Measurements from ENCODE around the gene PLEKHH1.

PLEKHH1 gene

GRCh38 chr14:67523764-67524633 is 9.1 kb upstream of the PLEKHH1 start:
- no peak overlapping the region for H3K4me3 ChIP-seq
- no peak for TF ChIP-seq CTCF (IDR thresholded peaks at IDR 0.05)
- no peak overlapping the region for H3K27ac ChIP-seq
- DNase-seq (ENCODE audit: low spot score), result no peak

- Histone ChIP-seq H3K4me3 (no peak overlapping the region), H3K27ac (no peak overlapping the region)
- DNase-seq (ENCODE audit: low spot score), result no peak
- no peak for TF ChIP-seq CTCF (IDR thresholded peaks at IDR 0.05)
Measured at GRCh38 chr14:67524634-67524963, 8.5 kb upstream of the PLEKHH1 start.

GRCh38 chr14:67525389-67525788 is 7.7 kb upstream of the PLEKHH1 start:
- no peak for TF ChIP-seq CTCF (IDR thresholded peaks at IDR 0.05)
- no peak for DNase-seq (ENCODE audit: low spot score)
- Histone ChIP-seq H3K27ac (no peak overlapping the region), H3K4me3 (no peak overlapping the region)

- Histone ChIP-seq H3K4me3 (no peak overlapping the region), H3K27ac (no peak overlapping the region)
- no peak for DNase-seq (ENCODE audit: low spot score)
- TF ChIP-seq CTCF (IDR thresholded peaks at IDR 0.05), result no peak
Measured at GRCh38 chr14:67526181-67526580, 6.9 kb upstream of the PLEKHH1 start.

- no peak overlapping the region for H3K4me3 ChIP-seq
- no peak overlapping the region for H3K27ac ChIP-seq
- DNase-seq (ENCODE audit: low spot score), result no peak
- TF ChIP-seq CTCF (IDR thresholded peaks at IDR 0.05), result peak; percentile 43
Measured at GRCh38 chr14:67526676-67527459, 6.2 kb upstream of the PLEKHH1 start.

- no peak for TF ChIP-seq CTCF (IDR thresholded peaks at IDR 0.05)
- Histone ChIP-seq H3K27ac (no peak overlapping the region), H3K4me3 (no peak overlapping the region)
- no peak for DNase-seq (ENCODE audit: low spot score)
Measured at GRCh38 chr14:67527756-67528155, 5.3 kb upstream of the PLEKHH1 start.

Measured in coronary artery (tissue), 2 donors.